ENCODE data around the gene SBK3.

SBK3 gene, protein sequence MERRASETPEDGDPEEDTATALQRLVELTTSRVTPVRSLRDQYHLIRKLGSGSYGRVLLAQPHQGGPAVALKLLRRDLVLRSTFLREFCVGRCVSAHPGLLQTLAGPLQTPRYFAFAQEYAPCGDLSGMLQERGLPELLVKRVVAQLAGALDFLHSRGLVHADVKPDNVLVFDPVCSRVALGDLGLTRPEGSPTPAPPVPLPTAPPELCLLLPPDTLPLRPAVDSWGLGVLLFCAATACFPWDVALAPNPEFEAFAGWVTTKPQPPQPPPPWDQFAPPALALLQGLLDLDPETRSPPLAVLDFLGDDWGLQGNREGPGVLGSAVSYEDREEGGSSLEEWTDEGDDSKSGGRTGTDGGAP

DNA sequence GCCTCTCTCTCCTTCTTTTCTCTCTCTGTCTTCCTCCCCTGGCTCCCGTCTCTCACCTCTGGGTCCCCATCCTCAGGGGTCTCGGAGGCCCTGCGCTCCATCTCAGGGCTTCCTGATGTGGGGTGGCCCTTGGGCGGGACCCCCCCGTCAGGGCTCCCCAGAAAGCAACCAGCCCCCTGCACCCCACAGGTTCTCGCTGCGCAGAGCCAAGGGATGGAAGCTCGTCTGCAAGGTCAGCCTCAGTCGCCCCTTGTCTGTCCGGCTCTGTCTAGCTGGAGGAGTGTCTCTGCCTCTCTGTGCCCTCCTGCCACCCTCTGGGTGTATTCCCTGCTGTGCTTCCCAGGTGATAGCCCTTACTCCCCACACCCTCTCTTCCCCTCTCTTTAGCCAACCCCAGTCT, at the start of gene SBK3:
Gene SBK3 (minus strand): TSS at position 101 of the 400 bp plus-strand sequence. CDS start 0 bp downstream, at position 101.
- no peak for DNase-seq (ENCODE audit: extremely low read depth, low read depth)
- TF ChIP-seq, protein P1, sequence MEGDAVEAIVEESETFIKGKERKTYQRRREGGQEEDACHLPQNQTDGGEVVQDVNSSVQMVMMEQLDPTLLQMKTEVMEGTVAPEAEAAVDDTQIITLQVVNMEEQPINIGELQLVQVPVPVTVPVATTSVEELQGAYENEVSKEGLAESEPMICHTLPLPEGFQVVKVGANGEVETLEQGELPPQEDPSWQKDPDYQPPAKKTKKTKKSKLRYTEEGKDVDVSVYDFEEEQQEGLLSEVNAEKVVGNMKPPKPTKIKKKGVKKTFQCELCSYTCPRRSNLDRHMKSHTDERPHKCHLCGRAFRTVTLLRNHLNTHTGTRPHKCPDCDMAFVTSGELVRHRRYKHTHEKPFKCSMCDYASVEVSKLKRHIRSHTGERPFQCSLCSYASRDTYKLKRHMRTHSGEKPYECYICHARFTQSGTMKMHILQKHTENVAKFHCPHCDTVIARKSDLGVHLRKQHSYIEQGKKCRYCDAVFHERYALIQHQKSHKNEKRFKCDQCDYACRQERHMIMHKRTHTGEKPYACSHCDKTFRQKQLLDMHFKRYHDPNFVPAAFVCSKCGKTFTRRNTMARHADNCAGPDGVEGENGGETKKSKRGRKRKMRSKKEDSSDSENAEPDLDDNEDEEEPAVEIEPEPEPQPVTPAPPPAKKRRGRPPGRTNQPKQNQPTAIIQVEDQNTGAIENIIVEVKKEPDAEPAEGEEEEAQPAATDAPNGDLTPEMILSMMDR (IDR thresholded peaks at IDR 0.05; ENCODE audit: low read depth, low read length), result no peak

DNA sequence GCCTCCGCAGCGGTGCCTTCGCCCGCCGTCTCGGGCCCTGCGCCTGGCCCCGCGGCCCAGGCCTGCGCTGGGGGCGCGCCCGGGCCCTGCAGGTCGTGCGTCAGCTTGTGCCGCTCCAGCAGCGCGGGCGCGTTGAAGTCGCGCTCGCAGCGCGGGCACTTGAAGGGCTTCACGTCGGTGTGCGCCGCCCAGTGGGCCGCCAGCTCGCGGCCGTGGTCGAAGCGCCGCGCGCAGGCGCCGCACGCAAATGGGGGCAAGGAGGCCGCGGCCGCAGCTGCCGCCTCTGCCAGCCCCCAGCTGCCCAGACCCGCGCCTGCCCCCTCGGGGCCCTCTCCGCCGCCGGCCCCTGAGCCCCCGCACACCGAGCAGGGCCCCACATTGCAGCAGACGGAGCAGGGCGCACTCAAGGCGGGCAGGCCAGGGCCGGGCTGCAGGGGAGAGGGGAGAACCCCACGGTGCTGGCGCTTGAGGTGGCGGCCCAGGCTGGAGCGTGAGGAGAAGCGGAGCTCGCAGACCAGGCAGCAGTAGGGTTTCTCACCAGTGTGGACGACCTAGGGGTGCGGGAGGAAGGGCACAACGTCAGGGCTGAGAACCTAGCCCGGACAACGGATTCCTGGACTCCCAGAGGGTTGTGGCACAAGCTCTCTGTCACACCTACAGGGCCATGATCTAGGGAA, 47.9 kb upstream of the SBK3 start:
- TF ChIP-seq, protein P1 (IDR thresholded peaks at IDR 0.05; ENCODE audit: low read depth, low read length), result no peak
- DNase-seq (ENCODE audit: extremely low read depth, low read depth), result no peak

DNA sequence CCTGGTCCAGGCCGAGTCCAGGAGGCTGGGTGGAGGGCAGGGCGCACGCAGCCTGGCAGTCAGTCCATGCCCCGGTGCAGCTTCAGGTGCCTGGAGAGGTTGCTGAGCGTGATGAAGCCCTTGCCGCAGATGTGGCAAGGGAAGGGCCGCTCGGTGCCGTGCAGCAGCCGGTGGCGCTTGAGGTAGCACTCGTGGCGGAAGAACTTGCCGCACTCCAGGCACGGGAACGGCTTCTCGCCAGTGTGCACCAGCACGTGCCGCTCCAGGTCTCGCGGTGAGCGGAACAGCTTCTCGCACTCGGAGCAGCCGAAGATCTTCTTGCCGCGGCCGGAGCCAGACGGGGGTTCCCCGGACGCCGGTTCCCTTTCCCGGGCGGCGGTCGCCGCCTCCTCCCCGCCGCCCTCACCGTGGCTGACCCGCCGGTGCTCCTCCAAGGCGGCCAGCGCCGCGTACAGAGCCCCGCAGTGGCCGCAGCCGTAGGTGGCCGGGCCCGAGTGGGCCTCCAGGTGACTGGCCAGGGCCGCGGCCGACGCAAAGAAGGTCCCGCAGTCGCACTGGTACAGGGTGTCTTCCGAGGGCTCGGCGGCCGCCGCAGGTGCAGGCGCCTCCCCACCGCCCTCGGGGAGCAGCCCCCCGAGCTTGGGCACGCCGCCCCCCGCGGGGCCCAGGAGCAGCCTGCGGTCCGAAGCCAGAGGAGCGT, 47.2 kb upstream of the SBK3 start:
- no peak for DNase-seq (ENCODE audit: extremely low read depth, low read depth)
- TF ChIP-seq, protein P1 (IDR thresholded peaks at IDR 0.05; ENCODE audit: low read depth, low read length), result no peak

DNA sequence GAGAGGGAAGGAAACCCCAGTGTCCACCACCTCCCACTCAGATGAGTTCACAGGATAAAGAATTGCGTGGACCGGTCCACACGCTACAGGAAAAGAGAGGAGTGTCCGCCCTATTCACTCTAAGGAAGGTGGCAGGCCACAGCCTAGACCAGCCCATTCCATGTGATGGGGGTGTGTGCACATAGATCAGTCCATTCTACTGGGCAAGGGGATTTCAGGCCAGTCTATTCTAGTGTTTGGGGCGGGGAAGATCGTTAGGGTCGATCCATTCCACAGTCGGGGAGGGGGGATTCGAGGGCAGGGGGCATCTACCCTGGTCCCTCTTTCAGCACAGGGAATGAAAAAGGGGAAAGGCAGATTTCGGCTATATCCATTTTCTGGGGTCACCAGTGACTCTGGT, 46.2 kb upstream of the SBK3 start:
- DNase-seq (ENCODE audit: extremely low read depth, low read depth), result no peak
- TF ChIP-seq, protein P1 (IDR thresholded peaks at IDR 0.05; ENCODE audit: low read depth, low read length), result no peak

DNA sequence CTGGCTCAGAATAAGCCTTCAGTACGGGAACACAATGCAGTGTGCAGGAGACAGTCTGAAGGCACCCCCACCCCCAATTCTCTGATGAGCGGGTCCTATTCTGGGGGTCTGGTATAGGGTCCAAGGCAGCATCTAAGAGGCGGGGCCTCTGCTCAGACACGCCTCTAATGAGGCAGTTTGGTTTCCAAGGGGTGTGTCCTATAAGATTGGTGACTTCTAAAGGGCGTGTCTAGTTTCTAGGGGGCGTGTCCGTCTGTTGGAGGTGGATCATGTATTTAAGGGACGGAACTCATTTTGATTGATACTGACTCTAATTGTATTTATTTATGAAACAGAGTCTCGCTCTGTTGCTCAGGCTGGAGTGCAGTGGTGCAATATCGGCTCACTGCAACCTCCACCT, 45.3 kb upstream of the SBK3 start:
- TF ChIP-seq, protein P1 (IDR thresholded peaks at IDR 0.05; ENCODE audit: low read depth, low read length), result no peak
- no peak for DNase-seq (ENCODE audit: extremely low read depth, low read depth)

DNA sequence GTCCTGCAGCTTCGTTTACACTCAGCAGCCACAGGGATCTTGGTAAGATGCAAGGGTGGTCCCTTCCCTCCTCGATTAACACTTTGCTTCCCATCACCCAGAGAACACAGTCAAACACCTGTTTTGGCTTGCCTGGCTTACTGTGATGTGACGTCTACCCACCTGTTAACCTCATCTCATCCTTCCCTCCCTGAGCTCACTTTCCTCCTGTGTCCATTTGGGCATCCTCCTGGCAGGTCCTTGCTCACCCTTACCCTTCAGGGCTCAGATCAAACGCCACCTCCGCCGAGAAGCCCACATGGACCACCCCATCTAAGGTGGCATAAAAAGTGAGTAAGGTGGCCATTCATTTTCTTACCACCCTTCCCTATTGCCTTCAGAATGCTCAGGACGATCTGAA, 44.8 kb upstream of the SBK3 start:
- TF ChIP-seq, protein P1 (IDR thresholded peaks at IDR 0.05; ENCODE audit: low read depth, low read length), result no peak
- no peak for DNase-seq (ENCODE audit: extremely low read depth, low read depth)

DNA sequence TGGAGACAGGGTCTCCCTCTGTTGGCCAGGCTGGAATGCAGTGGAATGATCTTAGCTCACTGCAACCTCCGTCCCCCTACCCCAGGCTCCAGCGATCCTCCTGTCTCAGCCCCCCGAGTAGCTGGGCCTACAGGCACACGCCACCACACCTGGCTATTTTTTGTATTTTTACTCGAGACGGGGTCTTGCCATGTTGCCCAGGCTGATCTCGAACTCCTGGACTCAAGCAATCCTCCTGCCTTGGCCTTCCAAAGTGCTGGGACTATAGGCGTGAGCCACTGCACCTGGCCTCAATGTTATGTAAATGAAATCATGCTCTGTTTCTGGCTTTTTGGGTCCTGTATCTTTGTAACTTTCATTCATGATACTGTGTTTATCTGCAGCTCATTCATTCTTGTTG, 43.4 kb upstream of the SBK3 start:
- DNase-seq (ENCODE audit: extremely low read depth, low read depth), result no peak
- TF ChIP-seq, protein P1 (IDR thresholded peaks at IDR 0.05; ENCODE audit: low read depth, low read length), result no peak

All from AG09319 (cell line).